HG03457 (cell line): ENCODE measurements around the gene DET1.
"Not testable (repeated sequence)": the region's sequence is repeated elsewhere in the genome, so short reads cannot be mapped to it uniquely, and the experiment has no call there.

ENCODE experiments used
- ATAC-seq: cut with Tn5 transposase; IDR thresholded peaks from one replicate; pipeline ENCODE4 v1.9.1; 2021; ENCODE audit warnings: moderate number of reproducible peaks; ENCODE audit not compliant: unreplicated experiment

DET1 gene

DNA sequence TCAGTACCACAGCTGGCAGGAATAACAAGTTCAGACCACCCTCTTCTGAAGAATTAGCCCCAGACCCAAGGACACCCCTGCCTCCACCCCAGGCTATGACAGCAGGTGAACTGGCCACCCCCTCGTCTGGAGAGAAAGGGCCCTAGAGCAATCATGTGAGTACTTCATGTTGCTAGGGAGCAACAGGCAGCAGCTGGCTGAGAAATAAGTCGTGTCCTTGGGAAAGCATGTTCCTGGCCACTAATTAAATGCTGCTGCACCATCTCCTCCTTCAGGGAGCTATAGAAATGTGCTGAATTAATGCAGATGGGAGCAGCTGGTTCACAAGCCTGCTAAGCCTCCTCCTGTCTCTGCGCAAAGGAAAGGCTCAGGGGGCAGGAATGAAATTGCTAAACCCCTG, 47.5 kb downstream of the DET1 start:
- no peak for ATAC-seq

DNA sequence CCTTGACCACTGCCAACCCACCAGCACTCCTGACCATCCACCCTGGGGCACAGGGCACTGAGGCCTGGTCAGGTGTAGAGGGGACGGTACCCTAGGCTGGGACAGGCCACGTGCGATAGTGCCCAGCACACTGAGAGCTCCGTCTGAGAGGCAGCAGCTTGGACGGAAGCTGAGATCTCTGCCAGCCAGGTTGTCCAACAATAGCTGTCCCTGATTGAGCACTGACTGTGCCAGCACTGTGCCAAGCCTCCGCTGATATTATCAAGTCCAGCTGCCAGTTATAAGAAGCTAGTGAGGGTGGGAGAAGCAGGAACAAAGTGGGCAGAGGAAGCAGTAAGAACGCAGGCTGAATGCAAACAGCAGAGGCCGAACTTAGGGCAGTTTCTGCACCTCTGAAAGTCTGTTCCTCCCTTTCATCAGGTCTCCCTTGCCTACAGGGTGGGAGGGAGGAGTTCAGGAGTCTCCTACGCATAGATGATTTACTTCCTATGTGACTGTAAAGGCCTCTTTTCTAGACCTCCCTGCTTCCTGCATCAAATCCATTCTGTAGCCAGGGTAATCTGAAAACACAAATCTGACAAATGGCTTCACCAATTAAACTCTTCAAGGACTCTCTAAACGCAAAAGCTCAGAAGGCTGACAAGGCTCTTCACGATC, 49.2 kb downstream of the DET1 start:
- ATAC-seq, result no peak

- ATAC-seq, result no peak
Measured at GRCh38 chr15:88493844-88494243, 52.6 kb downstream of the DET1 start.

DNA sequence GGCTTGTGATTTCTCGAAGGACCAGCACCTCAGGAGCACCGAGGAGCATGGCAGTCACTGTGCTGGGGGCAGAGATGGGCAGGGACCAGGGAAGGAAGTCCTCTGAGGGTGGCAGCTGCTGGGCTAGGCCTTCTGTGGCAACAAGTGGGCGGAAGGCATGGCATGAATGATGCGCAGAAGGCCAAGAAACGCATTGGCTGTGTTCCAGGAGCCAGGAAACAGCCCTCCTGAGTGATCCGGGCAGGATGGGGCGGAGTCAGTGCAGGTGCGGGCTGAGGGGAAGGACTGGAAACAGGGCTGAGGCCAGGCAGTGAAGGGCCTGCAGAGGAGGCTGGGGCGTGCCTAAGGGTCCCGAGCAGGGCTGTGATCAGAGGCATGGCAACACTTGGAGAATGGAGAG, 55.3 kb downstream of the DET1 start:
- no peak for ATAC-seq

- ATAC-seq, result no peak
Measured at GRCh38 chr15:88490036-88490435, 56.4 kb downstream of the DET1 start.

GRCh38 chr15:88489321-88489720, 57.2 kb downstream of the DET1 start:
- ATAC-seq, result no peak

DNA sequence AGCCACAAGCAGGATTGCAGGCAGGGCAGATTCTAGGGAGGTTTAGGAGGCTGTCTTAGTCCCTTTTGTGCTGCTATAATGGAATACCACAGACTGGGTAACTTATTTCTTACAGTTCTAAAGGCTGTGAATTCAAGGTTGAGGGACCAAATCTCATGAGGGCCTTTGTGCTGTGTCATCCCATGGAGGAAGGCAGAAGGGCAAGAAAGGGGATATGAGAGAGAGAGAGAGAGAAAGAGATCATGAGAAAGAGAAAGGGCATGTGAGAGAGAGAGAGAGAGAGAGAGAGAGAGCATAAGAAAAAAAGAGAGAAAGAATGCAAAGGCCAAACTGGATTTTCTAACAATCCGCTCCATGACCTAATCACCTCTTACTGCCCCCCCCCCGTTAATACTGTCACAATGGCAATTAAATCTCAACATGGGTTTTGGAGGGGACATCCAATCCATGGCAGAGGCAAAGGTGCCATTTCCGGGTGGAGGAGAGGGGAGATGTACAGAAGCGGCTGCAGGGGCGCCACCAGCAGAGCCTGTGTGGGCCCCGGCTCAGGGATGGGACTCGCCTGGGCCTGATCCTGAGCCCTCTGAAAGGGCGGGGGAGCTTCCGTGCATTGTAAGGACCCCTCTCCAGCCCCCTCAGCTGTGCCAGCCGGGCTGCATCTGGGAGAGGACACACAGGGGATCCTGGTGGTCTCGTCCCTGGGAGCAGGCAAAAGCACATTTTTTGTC, 58.5 kb downstream of the DET1 start:
- ATAC-seq, result no peak

DNA sequence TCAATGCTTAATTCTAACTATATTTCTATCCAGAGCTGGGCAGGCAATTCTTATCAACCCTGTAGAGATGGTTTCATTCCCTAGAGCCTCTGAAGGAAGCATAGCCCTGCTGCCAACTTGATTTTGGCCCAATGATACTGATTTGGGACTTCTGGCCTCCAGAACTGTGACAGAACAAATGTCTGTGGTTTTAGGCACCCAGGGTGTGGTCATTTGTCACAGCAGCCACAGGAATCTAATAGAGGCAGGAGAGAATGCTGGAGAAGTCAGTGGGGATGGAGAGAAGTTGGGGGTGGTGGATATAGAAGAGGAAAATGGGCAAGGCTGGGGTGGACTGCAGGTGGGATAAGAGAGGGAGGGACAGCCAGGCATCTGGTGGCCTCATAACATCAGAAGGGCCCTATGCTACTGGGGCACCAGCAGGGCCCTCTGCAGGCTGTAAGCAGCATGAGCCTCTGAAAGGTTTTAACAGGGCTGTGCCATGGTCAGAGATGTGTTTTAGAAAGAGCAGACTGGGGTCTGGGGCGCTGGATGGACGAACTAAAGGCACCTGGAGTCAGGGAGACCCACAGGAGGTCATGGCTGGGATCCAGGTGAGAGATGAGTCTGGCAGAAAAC, 59.2 kb downstream of the DET1 start:
- no peak for ATAC-seq

DNA sequence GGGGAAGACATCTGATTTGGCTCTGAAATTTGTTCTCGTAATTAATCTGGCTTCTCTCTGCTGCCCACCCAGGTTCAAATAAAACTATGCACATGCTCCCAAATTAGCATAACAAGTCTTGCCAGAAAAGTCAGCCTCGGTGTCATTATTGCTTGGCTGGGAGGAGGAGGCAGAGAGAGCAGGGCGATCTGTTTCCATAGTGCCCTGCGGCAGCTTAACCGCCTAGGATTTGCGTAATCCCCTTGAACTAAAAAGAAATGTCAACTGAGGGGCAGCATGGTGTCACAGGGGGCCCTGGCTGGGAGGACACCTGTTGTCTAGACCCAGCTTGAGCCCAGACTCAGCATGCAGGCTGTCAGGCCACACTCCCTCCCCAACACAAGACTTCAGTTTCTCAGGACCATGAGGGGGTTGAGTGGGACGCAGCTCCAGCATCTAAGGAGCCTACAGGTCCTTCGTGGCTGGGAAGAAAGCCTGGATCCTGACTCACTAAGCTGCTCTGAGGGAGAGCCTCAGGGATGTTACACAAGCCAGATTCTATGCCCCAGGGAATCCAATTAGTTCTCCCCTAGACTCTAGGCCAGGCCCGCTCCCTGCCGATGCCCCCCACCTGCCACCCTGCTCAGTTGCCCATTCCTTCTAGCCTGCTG, 61.7 kb downstream of the DET1 start:
- no peak for ATAC-seq

- ATAC-seq, result no peak
Measured at GRCh38 chr15:88482263-88482662, 64.2 kb downstream of the DET1 start.

DNA sequence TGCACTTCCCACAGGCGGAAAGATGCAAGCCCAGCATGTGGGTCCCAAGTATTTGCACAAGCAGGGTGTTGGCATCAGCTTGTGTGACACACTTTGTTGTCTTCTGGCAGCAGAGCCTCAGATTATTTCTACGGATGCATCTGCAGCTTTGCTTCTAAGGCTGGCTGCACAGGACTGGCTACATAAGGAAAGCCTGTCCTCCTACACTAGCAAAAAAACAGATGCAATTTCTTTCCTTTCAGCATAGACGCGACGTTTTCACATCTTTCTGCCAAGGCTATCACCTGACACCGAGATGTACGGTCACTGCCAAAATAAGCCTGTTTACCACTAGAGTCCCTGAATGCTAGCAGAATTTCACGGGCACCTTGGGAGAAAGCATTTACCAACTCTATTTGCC, 65.5 kb downstream of the DET1 start:
- no peak for ATAC-seq

GRCh38 chr15:88479169-88479568, 67.3 kb downstream of the DET1 start:
- no peak for ATAC-seq

DNA sequence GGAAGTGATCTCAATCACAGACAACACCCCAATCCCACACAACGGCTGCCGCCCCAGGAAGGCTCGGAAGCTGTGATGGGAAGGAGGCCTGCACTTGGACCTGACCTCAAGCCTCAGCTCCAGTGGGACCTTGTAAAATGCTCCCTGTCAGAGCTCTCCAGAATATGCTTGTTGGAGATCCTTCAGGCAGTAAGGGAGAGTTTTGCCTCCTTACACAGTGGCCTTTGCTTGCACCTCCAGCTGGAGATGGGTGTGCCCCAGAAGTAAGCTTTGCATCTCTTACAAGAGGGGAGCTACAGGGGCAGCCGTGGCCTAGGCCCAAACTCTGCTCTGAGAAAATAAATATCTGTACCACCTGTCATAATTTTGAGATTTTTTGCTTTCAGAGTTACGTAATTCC, 68.6 kb downstream of the DET1 start:
- ATAC-seq, result no peak

DNA sequence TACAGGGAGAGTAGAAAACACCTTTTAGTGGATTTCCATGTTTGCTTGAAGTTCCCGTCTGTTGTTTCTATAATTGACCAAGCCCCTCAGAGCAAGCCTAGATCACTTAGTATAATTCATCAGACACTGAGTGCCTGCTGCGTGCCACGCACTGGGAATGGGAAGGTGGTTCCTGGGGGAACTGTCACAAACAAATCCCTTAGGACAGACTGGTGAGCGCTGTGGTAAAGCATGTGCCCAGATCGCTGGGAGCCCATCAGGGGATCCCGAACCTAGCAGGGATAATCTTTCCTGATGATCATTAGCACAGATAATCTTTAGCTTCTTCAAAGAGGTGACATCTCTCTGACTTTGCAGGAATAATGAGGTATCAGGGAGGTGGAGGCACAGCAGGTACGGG, 69.4 kb downstream of the DET1 start:
- ATAC-seq, result no peak

DNA sequence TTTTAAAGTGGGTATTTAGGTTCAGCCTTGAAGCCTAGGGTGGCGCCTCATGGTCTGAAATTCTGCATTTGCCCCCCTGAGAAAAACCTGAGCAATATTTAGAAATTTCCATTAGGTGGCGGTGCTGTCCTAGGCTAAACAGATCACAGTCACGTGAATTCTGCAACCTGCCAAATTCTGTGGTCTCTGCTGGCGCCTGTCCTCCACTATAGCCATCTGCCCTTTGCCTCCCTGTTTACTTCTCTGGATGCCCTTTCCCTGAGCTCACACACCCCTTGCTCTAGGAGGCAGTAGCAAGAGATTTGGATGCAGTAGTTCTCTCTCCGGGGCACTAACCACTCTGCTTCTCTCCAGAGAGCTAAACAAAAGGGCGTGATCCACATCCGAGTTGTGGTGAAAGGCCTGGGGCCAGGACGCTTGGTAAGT, 69.8 kb downstream of the DET1 start:
- ATAC-seq, result no peak

GRCh38 chr15:88473661-88474293, 72.7 kb downstream of the DET1 start:
- ATAC-seq, result not testable (repeated sequence)

GRCh38 chr15:88472225-88472624, 74.3 kb downstream of the DET1 start:
- no peak for ATAC-seq

GRCh38 chr15:88470625-88471372, 75.7 kb downstream of the DET1 start:
- ATAC-seq, result no peak

DNA sequence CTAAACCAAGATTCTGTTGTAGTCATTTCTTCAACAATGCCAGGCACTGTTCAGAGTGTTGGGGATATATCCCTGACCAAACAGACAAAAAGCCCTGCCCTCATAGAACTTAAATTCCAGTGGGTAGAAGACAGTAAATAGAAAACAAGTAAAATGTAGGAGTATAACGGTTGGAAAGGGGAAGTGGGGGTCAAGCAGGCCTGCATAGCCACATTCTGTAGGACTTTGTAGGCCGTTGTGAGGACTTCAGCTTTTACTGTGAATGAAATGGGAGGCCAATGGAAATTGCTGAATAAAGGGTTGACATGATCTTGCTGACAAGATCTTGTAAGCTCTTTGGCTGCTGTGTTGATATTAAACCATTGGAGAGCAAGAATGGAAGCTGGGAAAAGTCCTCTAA, 77.2 kb downstream of the DET1 start:
- ATAC-seq, result no peak

DNA sequence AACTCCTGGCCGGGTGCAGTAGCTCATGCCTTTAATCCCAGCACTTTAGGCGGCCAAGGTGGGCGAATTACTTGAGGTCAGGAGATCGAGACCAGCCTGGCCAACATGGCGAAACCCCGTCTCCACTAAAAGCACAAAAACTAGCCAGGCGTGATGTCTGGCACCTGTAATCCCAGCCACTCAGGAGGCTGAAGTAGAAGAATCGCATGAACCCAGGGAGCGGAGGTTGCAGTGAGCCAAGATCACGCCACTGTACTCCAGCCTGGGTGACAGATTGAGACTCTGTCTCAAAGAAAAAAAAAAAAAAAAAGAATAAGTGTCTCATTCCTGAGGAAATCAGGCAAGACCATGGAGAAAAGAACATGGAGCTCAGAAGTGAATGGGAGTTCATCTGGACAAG, 77.8 kb downstream of the DET1 start:
- not testable (repeated sequence) for ATAC-seq
